GM21381 (cell line): ENCODE data around the gene ARFGEF3.

ENCODE experiments used
- ATAC-seq: cut with Tn5 transposase; IDR thresholded peaks from one replicate; pipeline ENCODE4 v1.9.1; 2021; ENCODE audit warnings: mild to moderate bottlenecking, moderate library complexity; ENCODE audit not compliant: unreplicated experiment

ARFGEF3 gene

DNA sequence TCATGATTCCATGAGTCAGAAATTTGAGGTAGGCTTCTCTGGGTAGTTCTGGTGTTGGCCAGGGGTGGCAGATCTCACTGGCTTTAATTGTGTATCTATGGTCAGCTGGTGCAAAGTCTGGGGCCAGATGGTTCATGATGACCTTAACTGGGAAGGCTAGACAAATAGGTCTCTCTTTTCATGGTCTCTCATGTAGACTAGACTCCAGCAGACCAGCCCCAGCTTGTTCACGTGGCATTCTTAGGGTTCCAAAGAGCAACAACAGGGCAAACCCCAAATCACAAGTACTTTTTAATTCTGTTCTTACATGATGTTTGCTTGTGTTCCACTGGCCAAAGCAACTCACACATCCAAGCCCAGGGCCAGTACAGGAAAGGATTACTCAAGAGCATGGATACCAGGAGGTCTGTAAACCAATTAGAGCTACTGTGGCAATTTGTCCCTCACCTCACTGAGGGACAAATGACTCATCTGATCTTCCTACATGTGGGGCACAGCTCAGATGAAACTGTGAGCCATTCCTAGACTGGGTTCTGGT, 136.1 kb downstream of the ARFGEF3 start:
- ATAC-seq: no peak

DNA sequence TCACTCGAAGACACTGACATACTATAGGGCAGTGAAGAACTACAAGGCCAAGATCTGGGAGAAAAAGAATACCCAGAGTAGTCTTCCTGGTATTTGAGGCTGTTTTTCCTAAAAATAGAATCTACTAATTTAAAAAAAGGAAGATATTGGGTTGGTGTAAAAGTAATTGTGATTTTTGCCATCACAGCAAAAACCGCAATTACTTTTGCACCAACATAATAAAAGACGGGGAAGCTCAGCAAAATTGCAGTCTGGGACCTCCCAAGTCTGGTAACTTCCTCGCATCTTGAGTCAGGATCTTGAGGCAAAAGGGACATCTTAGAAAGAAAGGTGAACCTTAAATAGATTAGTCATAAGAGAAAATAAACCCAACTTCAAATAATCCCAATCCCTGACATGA, 138.7 kb downstream of the ARFGEF3 start:
- no peak for ATAC-seq

DNA sequence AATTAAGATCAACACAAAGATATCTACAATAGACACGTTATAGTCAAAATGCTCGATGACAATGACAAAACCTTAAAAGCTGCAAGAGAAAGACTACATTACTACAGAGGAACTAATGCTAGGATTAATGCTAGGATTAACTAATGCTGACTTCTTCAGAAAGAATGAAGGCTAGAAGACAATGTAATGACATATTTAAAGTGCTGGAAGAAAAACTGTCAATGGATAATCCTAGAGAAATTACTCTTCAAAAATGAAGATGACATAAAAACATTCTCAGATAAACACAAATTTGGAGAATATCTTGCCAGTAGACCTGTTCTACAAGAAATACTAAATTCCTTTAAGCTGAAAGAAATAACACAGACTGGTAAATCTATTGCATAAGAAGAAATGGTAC, 140.8 kb downstream of the ARFGEF3 start:
- ATAC-seq: no peak

DNA sequence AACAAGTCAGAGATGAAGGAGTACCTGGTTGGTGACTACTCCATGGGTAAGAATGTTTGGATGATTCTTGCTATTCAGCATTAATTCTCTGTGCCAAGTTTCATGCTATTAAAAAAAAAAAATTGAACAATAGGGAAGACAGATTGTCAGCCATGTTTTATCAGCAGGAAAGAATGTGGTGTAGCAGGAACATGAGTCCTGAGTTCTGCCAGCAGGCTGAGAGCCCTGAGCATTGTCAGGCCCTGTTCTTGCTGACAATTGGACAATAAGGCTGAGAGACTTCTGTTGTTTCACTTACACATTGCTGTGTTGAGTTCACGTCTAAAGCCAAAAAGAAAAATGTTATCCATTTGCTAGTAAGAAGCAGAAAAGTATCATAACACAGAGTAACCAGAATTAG, 145.6 kb downstream of the ARFGEF3 start:
- no peak for ATAC-seq

DNA sequence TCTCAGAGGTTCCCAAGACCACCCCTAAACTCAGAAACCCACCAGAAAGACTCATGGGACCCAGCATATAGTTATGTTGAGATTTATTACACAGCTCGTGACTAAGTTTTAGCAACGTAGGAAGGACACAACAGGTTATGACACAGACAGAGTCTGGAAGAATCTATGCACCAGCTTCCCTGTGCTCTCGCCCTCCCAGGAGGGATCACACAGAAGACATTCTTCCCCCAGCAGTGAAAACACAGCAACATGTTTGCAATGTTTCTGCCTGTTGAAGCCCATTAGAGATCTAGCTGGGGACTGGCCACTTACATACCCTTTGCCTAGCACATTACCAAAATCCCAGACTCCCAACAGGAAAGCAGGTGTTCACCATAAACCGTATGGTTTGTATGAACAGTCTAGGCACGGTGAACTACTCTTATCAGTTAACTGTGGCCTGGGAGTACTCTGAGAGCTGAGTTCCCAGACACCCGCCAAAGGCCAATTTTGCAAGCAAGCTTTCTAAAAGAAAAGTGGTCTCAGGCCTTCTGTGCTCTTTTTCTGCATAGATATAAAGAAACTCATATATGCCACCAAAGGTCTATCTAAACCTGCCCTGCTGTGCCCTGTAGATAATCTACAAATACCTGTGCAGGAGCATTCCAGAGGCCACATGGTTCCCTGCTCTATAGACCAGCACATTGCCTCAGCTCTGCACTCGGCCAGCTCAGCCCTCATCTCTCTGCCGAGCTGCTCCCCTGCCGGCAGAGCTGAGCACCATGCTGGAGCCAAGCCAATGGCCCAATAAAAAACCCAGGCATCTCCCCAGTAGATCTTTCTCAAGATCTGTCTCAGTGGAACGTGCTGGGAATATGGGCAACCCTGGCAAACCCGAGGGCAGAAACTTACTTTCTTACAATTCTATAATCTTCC, 146.3 kb downstream of the ARFGEF3 start:
- no peak for ATAC-seq

DNA sequence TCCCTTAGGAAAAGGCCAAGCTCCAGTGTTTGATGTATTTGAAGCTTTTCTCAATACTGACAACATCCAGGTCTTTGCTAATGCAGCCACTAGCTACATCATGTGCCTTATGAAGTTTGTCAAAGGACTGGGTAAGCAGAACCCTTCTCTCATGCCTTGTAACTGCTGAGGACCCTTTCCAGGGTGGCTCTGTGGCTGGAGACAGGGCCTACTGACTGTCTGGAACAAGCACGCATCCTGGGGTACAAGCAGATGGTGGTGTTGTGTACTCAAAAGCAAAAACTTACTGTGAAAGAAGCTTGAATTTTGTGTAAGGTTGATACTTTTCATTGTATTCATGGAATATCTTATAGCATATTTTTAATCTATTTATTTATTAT, 147.0 kb downstream of the ARFGEF3 start:
- no peak for ATAC-seq

DNA sequence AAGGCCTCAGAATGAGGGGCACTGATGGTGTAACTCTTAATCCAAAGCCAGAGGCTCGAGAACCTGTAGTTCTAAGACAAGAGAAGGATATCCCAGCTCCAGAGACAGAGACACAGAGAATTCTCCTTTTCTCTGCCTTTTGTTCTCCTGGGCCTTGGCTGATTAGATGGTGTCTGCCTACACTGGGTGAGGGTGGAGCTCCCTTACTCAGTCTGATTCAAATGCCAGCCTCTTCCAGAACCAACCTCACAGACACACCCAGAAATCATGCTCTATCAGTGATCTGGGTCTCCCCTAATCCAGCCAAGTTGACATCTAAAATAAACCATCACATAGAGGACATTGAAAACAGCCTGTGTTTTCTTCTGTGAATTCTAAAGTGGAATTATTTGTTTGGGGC, 148.0 kb downstream of the ARFGEF3 start:
- no peak for ATAC-seq

DNA sequence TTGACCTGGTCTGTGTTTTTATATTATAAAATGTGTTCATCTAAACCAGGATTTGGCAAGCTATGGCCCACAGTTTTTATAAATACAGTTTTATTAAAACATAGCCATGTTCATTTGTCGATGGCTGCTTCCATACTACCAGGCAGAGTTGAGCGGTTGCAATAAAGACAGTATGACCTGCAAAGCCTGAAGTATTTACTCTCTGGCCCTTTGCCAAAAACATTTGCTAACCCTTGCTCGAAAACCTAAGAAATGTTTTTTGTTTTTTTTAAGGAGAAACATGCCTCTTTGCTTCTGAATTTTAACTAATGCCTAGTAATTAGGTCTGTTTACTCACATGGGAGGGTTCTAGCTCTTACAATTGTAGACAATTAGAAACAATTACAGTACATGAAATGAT, 148.6 kb downstream of the ARFGEF3 start:
- no peak for ATAC-seq

DNA sequence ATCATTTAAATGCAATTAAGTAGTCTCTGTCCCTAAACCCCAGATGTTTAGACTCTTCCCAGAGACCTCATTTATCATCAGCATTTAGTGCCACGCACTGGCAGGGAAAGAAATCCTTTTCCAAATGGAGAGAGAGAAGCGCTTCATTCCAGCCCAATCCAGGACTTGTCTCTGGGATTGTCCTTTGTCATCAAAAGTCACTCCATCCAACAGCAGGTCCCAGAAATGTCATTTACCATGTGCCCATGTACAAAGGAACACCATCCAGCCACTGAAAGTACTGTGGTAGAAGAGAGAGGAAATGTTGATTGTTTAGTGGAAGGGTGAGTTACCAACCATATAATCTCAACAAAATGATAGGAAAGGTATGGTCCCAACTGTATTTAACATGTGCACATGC, 149.1 kb downstream of the ARFGEF3 start:
- no peak for ATAC-seq

DNA sequence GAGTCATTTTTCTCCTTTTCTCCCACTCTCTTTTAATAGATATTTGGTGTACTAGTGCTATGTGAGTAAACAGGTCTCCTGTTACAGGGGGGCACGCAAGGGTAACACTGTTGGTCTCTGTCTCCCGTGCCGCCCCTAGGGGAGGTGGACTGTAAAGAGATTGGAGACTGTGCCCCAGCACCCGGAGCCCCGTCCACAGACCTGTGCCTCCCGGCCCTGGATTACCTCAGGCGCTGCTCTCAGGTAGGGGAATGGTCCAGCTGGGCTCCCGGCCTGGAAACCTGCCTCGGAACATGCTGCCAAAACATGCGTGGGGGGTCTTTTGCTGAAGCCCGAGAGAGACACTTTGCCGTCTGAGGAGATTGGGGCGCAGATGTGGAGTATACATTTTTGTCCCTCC, 149.5 kb downstream of the ARFGEF3 start:
- no peak for ATAC-seq

DNA sequence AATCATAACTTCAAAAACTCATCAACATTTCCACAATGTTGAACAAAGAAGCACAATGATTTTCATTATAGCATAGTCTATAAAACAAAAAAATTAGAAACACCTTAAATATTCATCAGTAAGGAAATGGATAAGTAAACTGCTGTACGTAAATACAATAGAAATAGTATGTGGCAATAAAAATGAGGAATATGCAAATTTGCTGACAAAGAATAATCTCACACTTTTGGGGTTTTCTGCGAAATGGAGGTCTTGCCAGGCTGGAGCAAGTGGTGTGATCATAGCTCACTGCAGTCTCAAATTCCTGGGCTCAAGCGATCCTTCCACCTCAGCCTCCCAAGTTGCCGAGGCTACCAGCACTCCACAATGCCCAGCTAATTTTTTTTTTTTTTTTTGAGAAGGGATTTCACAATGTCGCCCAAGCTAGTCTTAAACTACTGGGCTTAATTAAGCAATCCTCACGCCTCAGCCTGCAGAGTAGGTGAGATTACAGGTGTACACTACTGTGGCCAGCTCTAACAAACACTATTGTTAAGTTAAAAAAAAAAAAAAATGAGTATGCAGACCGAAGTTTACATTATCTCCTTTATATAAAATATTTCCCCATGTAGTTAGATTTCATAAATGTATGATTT, 157.1 kb downstream of the ARFGEF3 start:
- no peak for ATAC-seq

DNA sequence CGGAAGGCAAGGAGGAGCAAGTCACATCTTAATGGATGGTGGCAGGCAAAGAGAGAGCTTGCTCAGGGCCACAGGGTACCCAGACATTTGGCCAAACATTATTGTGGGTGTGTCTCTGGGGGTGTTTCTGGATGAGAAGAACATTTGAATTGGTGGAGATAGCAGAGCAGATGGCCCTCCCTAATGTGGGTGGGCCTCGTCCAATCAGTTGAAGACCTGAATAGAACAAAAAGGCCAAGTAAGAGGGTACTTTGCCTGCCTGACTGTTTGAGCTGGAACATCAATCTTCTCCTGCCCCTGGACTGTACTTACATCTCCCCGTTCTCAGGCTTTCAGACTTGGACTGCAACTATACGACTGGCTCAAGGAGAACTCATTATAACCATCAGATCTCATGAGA, 160.2 kb downstream of the ARFGEF3 start:
- ATAC-seq: no peak

DNA sequence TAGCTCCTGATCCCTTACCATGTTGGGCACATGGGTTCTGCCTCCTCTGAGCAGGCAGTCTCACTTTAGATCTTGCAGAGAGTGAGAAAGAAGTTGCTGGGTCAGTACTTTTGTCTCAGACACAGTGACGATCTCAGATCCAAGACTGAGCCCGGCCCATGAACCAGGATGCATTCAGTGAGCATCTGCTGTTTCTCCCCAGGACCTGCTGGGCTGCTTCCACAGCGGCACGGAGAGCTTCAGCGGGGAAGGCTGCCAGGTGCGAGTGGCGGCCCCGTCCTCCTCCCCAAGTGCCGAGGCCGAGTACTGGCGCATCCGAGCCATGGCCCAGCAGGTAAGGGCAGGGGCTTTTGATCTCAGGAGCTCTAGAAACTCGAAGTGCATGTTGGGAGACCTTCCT, 162.1 kb downstream of the ARFGEF3 start:
- ATAC-seq: no peak

DNA sequence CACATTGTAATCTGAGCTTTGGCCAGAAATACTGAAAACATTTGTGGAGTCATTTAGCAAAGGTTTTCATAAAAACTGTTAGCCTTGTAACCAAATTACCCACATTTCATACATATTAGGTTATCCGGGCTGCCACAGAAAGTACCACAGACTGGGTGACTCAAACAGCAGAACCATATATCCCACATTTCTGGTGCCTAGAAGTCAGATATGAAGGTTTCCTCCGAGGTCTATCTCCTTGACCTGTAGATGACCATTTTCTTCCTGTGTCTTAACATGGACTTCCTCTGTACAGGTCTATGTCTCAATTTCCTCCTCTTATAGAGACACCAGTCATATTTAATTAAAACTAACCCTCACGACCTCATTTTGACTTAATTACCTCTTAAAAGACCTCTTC, 166.5 kb downstream of the ARFGEF3 start:
- ATAC-seq: no peak

DNA sequence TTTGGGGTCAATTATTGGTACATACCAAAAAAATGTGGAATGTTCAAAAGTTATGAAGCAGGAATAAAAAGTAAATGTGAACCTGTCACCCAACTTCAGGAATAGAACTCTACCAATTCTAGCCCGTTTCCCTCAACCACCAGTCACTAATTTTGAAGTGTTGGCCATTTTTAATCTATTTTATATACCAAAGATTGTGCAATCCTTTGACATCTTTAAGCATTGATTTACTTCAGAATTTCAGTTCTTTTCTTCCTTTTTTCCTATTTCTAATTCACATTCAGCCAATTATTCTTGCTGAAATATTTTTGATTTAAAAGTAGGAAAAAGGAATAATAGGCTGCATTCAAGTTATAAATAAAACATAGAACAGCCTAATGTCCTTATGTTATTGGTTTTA, 169.0 kb downstream of the ARFGEF3 start:
- ATAC-seq: no peak

DNA sequence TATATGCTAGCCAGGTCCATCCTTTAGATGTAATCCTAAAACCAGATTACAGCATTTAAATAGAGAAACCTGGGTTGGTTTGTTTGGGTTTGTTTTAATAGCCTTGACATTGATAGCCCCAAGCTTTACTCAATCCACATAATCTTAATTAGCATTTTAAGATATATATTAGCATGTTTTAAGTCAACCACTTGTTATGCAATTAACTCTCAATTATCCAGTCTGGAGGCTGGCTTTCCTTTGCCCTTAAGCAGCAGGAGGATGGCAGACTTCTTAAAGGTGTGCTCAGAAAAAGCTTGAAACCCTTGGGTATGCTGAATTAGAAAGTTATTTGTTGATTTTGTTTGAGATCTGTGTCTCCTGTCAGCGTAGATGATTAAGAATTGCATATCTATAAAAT, 169.7 kb downstream of the ARFGEF3 start:
- ATAC-seq: no peak

DNA sequence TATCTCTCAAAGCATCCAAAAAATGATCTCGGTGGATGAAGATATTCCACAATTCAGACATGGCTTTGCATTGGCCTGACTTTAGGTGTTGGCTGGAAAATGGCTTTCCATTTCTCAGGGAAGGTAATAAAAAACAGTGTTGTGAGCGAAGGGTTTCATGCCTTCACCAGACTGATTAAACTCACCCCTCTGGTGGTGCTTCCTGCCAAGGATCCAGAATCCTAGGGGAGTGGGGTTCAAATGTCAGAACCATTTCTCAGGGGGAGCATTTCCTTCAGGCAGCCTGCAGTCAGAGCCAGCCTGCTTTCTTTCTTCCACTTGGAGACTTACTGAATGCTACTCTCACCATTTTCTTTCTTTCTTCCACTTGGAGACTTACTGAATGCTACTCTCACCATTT, 170.2 kb downstream of the ARFGEF3 start:
- no peak for ATAC-seq

DNA sequence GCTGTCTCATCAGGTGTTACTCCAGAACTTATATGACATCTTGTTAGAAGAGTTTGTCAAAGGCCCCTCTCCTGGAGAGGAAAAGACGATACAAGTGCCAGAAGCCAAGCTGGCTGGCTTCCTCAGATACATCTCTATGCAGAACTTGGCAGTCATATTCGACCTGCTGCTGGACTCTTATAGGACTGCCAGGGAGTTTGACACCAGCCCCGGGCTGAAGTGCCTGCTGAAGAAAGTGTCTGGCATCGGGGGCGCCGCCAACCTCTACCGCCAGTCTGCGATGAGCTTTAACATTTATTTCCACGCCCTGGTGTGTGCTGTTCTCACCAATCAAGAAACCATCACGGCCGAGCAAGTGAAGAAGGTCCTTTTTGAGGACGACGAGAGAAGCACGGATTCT, 172.3 kb downstream of the ARFGEF3 start:
- ATAC-seq: no peak

DNA sequence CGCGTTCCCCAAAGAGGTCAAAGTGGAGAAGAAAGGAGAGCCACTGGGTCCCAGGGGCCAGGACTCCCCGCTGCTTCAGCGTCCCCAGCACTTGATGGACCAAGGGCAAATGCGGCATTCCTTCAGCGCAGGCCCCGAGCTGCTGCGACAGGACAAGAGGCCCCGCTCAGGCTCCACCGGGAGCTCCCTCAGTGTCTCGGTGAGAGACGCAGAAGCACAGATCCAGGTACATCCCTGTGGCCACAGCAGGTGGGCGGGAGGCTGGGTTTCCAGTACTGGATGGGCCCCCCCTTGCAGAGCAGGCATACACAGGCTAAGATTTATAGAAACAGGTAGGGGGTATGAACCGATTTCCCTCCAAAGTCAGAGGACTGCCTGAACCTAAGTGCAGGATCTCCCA, 173.2 kb downstream of the ARFGEF3 start:
- no peak for ATAC-seq

DNA sequence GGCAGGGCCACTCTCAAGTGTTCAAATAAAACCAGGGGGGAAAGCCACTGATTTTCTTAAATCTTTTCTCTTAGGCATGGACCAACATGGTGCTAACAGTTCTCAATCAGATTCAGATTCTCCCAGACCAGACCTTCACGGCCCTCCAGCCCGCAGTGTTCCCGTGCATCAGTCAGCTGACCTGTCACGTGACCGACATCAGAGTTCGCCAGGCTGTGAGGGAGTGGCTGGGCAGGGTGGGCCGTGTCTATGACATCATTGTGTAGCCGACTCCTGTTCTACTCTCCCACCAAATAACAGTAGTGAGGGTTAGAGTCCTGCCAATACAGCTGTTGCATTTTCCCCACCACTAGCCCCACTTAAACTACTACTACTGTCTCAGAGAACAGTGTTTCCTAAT, 174.5 kb downstream of the ARFGEF3 start:
- no peak for ATAC-seq

DNA sequence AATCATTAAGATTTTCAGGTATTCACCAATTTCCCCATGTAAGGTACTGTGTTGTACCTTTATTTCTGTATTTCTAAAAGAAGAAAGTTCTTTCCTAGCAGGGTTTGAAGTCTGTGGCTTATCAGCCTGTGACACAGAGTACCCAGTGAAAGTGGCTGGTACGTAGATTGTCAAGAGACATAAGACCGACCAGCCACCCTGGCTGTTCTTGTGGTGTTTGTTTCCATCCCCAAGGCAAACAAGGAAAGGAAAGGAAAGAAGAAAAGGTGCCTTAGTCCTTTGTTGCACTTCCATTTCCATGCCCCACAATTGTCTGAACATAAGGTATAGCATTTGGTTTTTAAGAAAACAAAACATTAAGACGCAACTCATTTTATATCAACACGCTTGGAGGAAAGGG, 175.3 kb downstream of the ARFGEF3 start:
- no peak for ATAC-seq

DNA sequence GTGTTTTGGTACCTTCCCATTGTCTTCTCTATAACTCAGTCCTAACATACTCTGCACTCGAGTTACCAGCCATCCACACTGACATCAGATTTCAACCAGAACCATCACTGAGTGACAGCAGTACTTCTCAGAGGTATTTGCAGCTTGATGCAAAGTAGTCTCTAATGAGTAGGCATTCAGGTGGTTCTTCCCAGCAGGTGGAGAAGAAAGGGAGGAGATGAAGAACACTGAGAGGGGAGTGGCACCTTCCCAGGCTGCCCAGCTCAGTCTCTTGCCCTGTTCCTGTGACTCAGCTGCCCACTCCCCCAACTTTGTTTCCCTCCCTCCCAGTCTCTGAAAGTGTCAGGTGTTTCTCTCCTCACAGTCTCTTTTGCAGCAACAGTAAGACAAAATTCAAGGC, 177.3 kb downstream of the ARFGEF3 start:
- no peak for ATAC-seq
